ENCODE results near the gene CAB39L. TPM values are rescaled to one million over a fixed set of nuclear protein-coding genes. Genes with fewer than 3 reads are reported as not detected.

The CAB39L gene
- total RNA-seq, 3 donors from 2014 or later (not counting 1 experiment from before 2014, with no cell fraction given), result 4.4 to 6.5 (median 6.0) TPM

DNA sequence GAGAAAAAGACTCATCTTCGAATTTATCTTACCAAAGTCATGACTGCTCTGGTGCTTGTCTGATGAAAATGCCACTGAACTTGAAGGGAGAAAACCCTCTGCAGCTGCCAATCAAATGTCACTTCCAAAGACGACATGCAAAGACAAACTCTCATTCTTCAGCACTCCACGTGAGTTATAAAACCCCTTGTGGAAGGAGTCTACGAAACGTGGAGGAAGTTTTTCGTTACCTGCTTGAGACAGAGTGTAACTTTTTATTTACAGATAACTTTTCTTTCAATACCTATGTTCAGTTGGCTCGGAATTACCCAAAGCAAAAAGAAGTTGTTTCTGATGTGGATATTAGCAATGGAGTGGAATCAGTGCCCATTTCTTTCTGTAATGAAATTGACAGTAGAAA lies 32.7 kb upstream of the CAB39L start:
- Histone ChIP-seq H3K36me3 (ENCODE audit: control insufficient read depth, insufficient read depth, low read length) (peaks cover 85% of the 10 kb centered on the region), H3K9me3 (ENCODE audit: control insufficient read depth, insufficient read depth, low read length) (no peaks in the 10 kb centered on the region), H3K27ac (ENCODE audit: low read length) (no peak overlapping the region), H3K27me3 (ENCODE audit: control insufficient read depth, insufficient read depth, low read length) (no peaks in the 10 kb centered on the region), H3K4me3 (ENCODE audit: low read length) (no peak overlapping the region), H3K4me1 (ENCODE audit: control insufficient read depth, insufficient read depth, low read length) (no peaks in the 10 kb centered on the region)
- ATAC-seq, result no peak
- TF ChIP-seq, protein P1, sequence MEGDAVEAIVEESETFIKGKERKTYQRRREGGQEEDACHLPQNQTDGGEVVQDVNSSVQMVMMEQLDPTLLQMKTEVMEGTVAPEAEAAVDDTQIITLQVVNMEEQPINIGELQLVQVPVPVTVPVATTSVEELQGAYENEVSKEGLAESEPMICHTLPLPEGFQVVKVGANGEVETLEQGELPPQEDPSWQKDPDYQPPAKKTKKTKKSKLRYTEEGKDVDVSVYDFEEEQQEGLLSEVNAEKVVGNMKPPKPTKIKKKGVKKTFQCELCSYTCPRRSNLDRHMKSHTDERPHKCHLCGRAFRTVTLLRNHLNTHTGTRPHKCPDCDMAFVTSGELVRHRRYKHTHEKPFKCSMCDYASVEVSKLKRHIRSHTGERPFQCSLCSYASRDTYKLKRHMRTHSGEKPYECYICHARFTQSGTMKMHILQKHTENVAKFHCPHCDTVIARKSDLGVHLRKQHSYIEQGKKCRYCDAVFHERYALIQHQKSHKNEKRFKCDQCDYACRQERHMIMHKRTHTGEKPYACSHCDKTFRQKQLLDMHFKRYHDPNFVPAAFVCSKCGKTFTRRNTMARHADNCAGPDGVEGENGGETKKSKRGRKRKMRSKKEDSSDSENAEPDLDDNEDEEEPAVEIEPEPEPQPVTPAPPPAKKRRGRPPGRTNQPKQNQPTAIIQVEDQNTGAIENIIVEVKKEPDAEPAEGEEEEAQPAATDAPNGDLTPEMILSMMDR (IDR thresholded peaks at IDR 0.05), result no peak
- no peak for DNase-seq
- H3K36me3 Mint-ChIP-seq, result peaks cover 2% of the 10 kb centered on the region
- no peaks in the 10 kb centered on the region for H3K27me3 Mint-ChIP-seq (ENCODE audit: low read depth in 2 of 2)
- H3K27ac Mint-ChIP-seq, result no peak overlapping the region
- H3K9me3 Mint-ChIP-seq, result no peaks in the 10 kb centered on the region
- 100% methylated on average over 4 of the region's 7 CpGs for WGBS (ENCODE audit: insufficient coverage)
- H3K4me3 Mint-ChIP-seq, result no peak overlapping the region
- intact Hi-C loops (cut with micrococcal nuclease), result no loop called here
- no peaks in the 10 kb centered on the region for H3K4me1 Mint-ChIP-seq

DNA sequence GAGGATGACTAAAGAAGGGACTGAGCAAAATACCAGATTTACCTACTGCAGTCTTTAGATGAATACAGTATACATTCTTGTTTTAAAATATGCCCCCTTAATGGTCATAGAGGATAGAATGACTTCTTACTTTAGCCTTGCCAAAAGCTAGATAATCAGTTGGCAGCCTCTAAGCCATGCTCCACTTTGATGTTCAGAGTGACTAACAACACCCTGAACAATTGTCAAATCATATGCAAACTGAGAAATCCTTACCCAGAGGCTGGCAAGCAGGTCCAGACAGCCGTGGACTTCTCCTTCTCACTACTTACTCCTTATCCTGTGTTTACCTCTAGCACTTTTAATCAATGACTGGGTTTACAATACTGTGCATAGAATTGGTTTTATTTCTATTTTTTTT lies 28.3 kb upstream of the CAB39L start:
- no peak overlapping the region for H3K4me3 ChIP-seq (ENCODE audit: low read length)
- H3K36me3 Mint-ChIP-seq, result peaks cover 14% of the 10 kb centered on the region
- ATAC-seq (no peak), DNase-seq (no peak)
- H3K4me3 Mint-ChIP-seq, result no peak overlapping the region
- intact Hi-C loops (cut with micrococcal nuclease), result no loop called here
- H3K4me1 ChIP-seq (ENCODE audit: control insufficient read depth, insufficient read depth, low read length), result no peaks in the 10 kb centered on the region
- TF ChIP-seq, protein P1 (IDR thresholded peaks at IDR 0.05), result no peak
- no peaks in the 10 kb centered on the region for H3K9me3 ChIP-seq (ENCODE audit: control insufficient read depth, insufficient read depth, low read length)
- H3K27me3 ChIP-seq (ENCODE audit: control insufficient read depth, insufficient read depth, low read length), result no peaks in the 10 kb centered on the region
- no peak overlapping the region for H3K27ac Mint-ChIP-seq
- H3K27ac ChIP-seq (ENCODE audit: low read length), result no peak overlapping the region
- H3K27me3 Mint-ChIP-seq (ENCODE audit: low read depth in 2 of 2), result no peaks in the 10 kb centered on the region
- 86% methylated on average over 1 of the region's 1 CpG for WGBS (ENCODE audit: insufficient coverage)
- H3K36me3 ChIP-seq (ENCODE audit: control insufficient read depth, insufficient read depth, low read length), result peaks cover 77% of the 10 kb centered on the region
- no peaks in the 10 kb centered on the region for H3K4me1 Mint-ChIP-seq
- H3K9me3 Mint-ChIP-seq, result no peaks in the 10 kb centered on the region

- Mint-ChIP-seq H3K4me3 (no peak overlapping the region), H3K4me1 (no peaks in the 10 kb centered on the region), H3K27ac (no peak overlapping the region), H3K9me3 (peaks cover 2 to 3% of the 10 kb centered on the region in 2 donors), H3K36me3 (peaks cover 42% of the 10 kb centered on the region), H3K27me3 (ENCODE audit: low read depth in 2 of 2) (no peaks in the 10 kb centered on the region)
- 98% methylated on average over 4 of the region's 5 CpGs for WGBS (ENCODE audit: insufficient coverage)
- Histone ChIP-seq H3K4me3 (ENCODE audit: low read length) (no peak overlapping the region), H3K27ac (ENCODE audit: low read length) (no peak overlapping the region), H3K27me3 (ENCODE audit: control insufficient read depth, insufficient read depth, low read length) (no peaks in the 10 kb centered on the region), H3K4me1 (ENCODE audit: control insufficient read depth, insufficient read depth, low read length) (no peaks in the 10 kb centered on the region), H3K36me3 (ENCODE audit: control insufficient read depth, insufficient read depth, low read length) (peaks cover 68% of the 10 kb centered on the region), H3K9me3 (ENCODE audit: control insufficient read depth, insufficient read depth, low read length) (peaks cover 7% of the 10 kb centered on the region)
- ATAC-seq (no peak), DNase-seq (no peak)
- TF ChIP-seq, protein P1 (IDR thresholded peaks at IDR 0.05), result no peak
- intact Hi-C loops (cut with micrococcal nuclease), result no loop called here
Measured at GRCh38 chr13:49466292-49466838, 22.5 kb upstream of the CAB39L start.

All from natural killer cell (primary cell).